Measurements from ENCODE around the gene CDH4.

The CDH4 gene

GRCh38 chr20:61355585-61355984 lies 103.5 kb downstream of the CDH4 start:
- no peak for DNase-seq (ENCODE audit: low read depth, low spot score)

DNA sequence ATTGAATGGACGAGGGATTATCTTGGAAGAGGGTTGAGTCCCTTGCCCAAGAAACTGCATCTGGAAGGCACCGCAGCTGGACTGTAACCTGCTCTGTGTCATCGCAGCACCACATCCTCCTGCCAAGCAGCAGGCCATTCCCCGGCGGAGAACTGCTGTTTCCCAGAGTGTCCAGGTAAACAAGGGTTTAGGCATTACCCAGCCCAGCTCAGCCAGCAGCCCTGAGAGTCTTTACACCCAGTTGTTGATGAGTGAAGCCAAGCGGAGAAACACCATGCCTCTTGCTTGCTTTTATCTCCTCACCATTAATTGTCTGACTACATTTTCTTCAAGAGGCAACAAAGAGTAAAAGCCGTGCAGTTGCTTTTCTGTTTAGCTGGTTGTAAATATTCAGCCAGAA lies 104.1 kb downstream of the CDH4 start:
- DNase-seq (ENCODE audit: low read depth, low spot score) = no peak

- DNase-seq (ENCODE audit: low read depth, low spot score) = no peak
Observed at GRCh38 chr20:61357119-61357518, 105.1 kb downstream of the CDH4 start.

- DNase-seq (ENCODE audit: low read depth, low spot score) = no peak
Observed at GRCh38 chr20:61359254-61359653, 107.2 kb downstream of the CDH4 start.

DNA sequence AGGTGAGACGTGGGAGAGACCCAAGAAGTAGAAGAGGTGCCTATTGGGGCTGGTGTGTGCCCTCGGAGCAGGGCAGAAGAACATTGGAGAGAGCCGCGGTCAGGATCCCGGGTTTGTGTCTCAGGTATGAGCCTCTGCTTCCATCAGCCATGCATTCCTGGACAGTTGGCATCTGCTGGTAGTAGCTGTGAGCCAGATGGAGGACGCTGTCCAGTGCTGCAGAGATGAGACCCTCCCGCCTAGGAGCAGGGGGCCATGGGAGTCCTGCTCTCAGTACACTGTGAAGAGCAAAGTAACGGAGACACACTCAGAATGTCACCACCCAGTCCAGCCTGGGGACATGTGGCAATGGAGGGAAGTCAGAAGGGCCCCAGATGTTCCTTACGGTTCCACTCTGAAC lies 108.2 kb downstream of the CDH4 start:
- no peak for DNase-seq (ENCODE audit: low read depth, low spot score)

GRCh38 chr20:61360940-61361339 lies 108.9 kb downstream of the CDH4 start:
- no peak for DNase-seq (ENCODE audit: low read depth, low spot score)

GRCh38 chr20:61361501-61361900 lies 109.4 kb downstream of the CDH4 start:
- DNase-seq (ENCODE audit: low read depth, low spot score) = no peak

- DNase-seq (ENCODE audit: low read depth, low spot score) = no peak
Observed at GRCh38 chr20:61364147-61364546, 112.1 kb downstream of the CDH4 start.

- DNase-seq (ENCODE audit: low read depth, low spot score) = no peak
Observed at GRCh38 chr20:61366914-61367313, 114.9 kb downstream of the CDH4 start.

GRCh38 chr20:61369731-61370520 lies 117.9 kb downstream of the CDH4 start:
- DNase-seq (ENCODE audit: low read depth, low spot score) = no peak

- no peak for DNase-seq (ENCODE audit: low read depth, low spot score)
Observed at GRCh38 chr20:61370841-61371303, 118.8 kb downstream of the CDH4 start.

- DNase-seq (ENCODE audit: low read depth, low spot score) = no peak
Observed at GRCh38 chr20:61371501-61372136, 119.6 kb downstream of the CDH4 start.

DNA sequence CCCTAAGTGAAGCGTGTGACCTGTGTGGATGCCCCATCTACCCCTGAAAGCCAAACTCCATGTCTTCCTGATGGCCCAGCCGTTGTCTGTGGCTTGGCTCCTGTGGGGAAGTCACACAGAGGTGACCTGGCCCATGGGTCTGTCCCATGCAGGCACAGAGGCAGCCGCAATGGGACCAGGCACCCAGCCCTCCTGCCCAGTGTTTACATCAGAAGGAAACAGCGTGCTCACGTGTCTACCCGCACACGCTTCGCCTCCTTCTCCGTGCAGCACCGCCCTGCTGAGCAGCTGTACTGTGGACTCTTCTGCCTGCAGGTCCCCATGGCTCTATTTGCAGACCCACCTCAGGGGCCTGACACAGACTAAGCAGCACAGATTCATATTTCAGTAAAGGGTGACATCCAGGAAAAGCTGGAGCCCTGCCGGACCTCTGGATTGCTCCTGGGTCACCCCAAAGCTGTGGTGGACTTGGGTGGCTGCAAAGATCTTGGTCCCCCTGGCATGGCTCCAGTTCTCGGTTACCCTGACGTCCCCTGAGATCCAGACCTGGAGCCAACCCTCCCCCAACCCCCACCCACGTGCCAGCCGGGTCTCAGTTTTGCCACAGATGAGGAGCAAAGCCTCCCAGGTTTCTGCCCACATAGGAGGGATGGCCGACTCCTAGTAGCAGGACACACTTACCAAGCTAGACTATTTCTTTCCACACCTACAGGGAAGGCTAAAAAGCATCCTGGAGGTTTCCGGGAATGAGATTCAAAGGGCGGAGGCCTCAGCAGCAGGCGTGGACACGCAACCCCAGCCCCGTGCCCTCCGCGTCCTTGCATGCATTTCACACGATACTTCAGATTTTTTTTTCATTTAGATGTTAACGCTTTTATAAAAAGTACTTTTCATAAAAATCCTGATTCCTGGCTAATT lies 120.3 kb downstream of the CDH4 start:
- no peak for DNase-seq (ENCODE audit: low read depth, low spot score)

DNA sequence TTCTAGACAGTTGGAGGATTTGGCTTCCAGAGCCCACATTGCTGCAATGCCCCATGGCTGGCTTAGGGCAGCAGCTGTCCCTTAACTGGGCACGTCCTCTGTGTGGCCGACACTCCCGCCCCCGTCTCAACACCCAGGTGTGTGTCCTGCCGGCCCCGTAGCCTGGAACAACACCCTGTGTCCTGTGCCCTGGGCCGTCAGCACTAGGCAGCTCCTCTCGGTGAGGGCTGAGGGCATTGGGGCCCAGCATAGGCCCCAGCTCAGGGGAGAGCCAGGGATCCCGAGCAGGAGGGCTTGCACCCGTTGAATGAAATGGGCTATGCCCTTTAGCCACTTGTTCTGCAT lies 121.0 kb downstream of the CDH4 start:
- DNase-seq (ENCODE audit: low read depth, low spot score) = no peak

DNA sequence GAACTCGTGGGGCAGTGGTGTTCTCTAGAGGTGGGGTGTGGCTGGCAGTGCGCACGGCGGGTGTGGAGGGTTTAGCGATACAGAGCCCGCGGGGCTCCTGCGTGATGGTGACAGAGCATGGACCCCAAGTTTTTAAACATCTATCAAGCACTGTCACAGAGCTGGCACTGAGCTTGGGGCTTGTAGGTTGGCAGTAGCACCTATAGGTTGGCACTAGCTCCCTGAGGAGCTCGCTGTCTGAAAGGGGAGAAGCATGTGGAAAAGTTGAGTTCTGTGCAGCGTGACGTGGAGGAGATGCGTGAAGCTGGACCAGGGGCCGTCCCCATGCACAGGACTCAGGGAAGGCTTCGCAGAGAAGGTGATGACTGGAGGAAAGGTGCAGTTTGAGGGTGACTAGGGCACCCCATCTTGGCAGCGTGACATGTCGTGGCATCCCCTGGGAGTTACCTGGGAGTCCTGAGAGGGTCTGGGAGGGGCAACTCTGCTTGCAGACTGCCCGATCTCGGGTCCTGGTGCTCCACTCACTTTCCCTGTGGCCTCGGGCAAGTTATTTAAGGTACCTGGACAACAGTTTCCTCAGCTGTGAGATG lies 122.0 kb downstream of the CDH4 start:
- no peak for DNase-seq (ENCODE audit: low read depth, low spot score)

DNA sequence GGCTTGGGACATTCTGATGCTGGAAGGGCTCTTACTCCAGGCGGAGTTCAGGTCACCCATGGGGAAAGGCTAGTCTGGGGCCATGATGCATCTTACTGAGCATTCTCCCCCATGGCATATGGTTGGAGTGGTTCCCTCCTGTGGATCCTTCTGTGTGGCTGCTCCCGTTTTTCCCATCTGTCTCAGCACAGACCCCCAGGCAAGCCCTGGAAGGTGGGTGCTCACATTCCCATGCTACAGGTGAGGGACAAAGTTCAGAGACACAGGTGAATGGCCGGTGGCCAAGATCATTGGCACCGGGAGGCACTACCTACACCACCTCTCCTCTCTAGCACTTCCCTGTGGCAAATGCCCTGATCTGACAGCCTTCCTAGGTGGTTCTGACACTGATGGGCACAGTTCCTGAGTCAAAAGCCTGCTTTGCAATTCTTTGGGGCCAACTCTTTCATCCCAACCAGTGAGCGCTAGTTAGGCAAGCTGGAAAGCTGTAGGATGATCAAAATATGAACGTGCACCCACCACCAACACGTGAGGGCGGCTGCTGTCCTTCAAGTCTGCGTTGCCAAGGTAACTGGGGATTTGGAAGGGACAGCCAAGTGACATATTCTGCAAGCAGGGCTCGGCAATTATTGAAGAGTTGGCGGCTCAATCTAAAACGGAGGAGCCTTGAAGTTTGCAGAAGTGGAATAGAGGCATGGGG lies 124.6 kb downstream of the CDH4 start:
- DNase-seq (ENCODE audit: low read depth, low spot score) = no peak

- no peak for DNase-seq (ENCODE audit: low read depth, low spot score)
Observed at GRCh38 chr20:61378694-61379355, 126.8 kb downstream of the CDH4 start.

DNA sequence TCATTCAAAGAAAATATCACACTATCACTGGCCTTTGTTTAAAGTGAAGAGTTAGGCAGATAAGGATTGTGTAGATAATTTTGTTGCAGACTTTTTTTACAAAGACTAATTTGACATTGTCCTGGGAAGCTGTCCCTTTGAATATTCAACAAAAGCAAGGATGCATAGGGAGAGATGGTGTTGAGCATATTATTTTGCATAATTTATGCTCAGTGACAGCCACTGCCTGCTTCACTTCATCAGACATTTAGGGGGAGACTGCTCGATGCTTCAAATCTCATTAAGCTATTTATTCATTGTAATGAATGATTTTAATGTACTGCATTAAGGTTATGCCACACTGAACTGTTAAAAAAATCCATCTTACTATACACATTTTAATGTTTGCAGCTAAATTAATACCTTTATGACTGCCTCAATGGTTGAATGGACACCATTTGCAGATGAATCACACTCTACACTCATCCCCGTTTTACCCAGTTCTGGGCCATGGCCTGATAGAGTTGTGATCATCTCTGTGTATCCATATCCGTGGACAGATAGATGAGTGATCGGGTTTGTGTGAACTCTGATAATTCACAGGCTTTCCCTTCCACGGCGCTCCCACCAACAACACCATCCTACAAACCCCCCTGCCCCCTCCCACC lies 128.0 kb downstream of the CDH4 start:
- no peak for DNase-seq (ENCODE audit: low read depth, low spot score)

- DNase-seq (ENCODE audit: low read depth, low spot score) = no peak
Observed at GRCh38 chr20:61380545-61380915, 128.5 kb downstream of the CDH4 start.

GRCh38 chr20:61382194-61382593 lies 130.1 kb downstream of the CDH4 start:
- no peak for DNase-seq (ENCODE audit: low read depth, low spot score)
